K562 treated with DMSO at 1 percent for 12 hours (cell line): Measurements from ENCODE around the gene PAAF1. TPM values are rescaled to one million over a fixed set of nuclear protein-coding genes. Genes with fewer than 3 reads are reported as not detected.

Source experiments
- total RNA-seq: library from RNA; unstranded; fragments of 300-600 nt; gene quantifications from 2 replicates; pipeline ENCODE4 v1.2.3, GENCODE V29; 2022; ENCODE audit not compliant: insufficient read depth

PAAF1 gene, protein sequence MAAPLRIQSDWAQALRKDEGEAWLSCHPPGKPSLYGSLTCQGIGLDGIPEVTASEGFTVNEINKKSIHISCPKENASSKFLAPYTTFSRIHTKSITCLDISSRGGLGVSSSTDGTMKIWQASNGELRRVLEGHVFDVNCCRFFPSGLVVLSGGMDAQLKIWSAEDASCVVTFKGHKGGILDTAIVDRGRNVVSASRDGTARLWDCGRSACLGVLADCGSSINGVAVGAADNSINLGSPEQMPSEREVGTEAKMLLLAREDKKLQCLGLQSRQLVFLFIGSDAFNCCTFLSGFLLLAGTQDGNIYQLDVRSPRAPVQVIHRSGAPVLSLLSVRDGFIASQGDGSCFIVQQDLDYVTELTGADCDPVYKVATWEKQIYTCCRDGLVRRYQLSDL
- total RNA-seq, result 23.4 and 25.5 TPM in 2 replicates

GRCh38 chr11:73876424-73877310 lies at the start of gene PAAF1, which contains the start of gene COA4:
TSS of gene PAAF1 (plus strand) at chr11:73876999. CDS start at chr11:73877022, 23 bp downstream.
TSS of gene COA4 (minus strand) at chr11:73876846. CDS start at chr11:73873378, 3,468 bp downstream.

DNA sequence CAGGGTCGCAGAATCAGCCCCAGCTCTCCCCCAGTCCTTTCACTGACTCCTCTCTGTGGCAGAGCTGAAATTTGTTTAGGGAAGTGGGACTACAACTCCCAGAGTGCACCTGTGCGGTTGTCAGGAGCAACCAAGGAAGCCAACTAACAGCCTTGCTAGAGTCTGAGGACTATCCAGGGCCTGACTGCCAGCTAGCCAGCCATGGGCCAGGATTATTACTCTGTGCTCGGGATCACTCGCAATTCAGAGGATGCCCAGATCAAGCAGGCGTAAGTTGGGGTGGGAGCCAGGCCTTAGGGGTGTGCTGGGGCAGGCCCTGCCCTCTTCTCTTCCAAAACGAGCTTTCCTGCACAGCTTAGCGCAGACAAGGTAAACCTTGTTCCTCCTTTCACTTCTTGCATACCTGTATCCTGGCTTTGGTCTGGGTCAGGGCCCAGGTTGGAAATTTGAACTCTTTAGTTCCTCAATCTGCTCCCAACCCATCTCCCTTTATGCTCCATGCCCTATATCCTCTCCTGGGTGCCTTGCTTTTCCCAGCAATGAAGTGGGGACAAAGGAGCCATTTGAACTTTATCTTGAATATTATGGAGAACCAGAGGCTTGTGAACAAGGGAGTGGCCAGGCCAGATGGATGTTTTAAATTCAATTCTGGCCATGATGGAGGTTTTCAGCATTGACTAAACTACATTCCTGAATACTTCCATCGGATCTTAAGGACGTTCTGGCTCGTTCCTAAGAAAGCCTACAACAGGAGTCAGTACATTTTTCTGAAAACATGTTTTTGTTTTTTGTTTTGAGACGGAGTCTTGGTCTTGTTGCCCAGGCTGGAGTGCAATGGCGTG lies 74.3 kb downstream of the PAAF1 start, which contains the start of gene DNAJB13:
DNAJB13 (plus strand) TSS at position 158 of the 842 bp plus-strand sequence; CDS start at position 202, 44 bp downstream.

Other genes with a start within 250 kb of the PAAF1 start
- not detected in 2 replicates for gene PLEKHB1, start 230.4 kb upstream of the PAAF1 start, total RNA-seq
- 28.6 and 71.2 TPM in 2 replicates for gene RAB6A, start 115.9 kb upstream of the PAAF1 start, total RNA-seq
- gene MRPL48, start 89.1 kb upstream of the PAAF1 start, total RNA-seq, result 97.3 and 103 TPM in 2 replicates
- gene COA4, start 153 bp upstream of the PAAF1 start, total RNA-seq, result 70.4 and 80.3 TPM in 2 replicates
- gene DNAJB13, start 74.0 kb downstream of the PAAF1 start, total RNA-seq, result not detected in 2 replicates
- gene UCP2, start 105.8 kb downstream of the PAAF1 start, total RNA-seq, result 43.5 and 44.7 TPM in 2 replicates
- gene UCP3, start 132.1 kb downstream of the PAAF1 start, total RNA-seq, result 0.61 and 3.0 TPM in 2 replicates